PFSK-1 (cell line): Measurements from ENCODE around the gene ESPN.

ENCODE experiments used
- FOXP2 ChIP-seq: optimal IDR thresholded peaks from 2 replicates; pipeline ENCODE3; 2011; ENCODE audit warnings: borderline replicate concordance, control low read depth, inconsistent platforms; ENCODE audit not compliant: insufficient read depth; ENCODE audit errors: extremely low read length, extremely low read depth
- POLR2AphosphoS5 ChIP-seq: IDR thresholded peaks from 2 replicates; pipeline ENCODE4 v1.6.1; 2012; ENCODE audit warnings: low read depth, mild to moderate bottlenecking, control low read depth, low read length, moderate library complexity
- SIN3A ChIP-seq: IDR thresholded peaks from 2 replicates; pipeline ENCODE4 v1.6.1; 2012; ENCODE audit warnings: mild to moderate bottlenecking, low read length, moderate library complexity, borderline replicate concordance; ENCODE audit not compliant: insufficient read depth
- TAF1 ChIP-seq: IDR thresholded peaks from 2 replicates; pipeline ENCODE4 v1.6.1; 2012; ENCODE audit warnings: low read length, control low read depth, borderline replicate concordance; ENCODE audit not compliant: insufficient read depth
- TF ChIP-seq, protein P1 (sequence below), 2 experiments: IDR thresholded peaks; 2 replicates each; pipeline versions ENCODE4 v1.6.1 to v1.8.0; 2011 to 2012; ENCODE audit warnings: low read depth in 2 of 2, low read length in 2 of 2, control low read depth in 1 of 2, inconsistent platforms in 1 of 2, mild to moderate bottlenecking in 1 of 2, moderate library complexity in 1 of 2; ENCODE audit not compliant: insufficient read depth in 1 of 2

ESPN gene

GRCh38 chr1:6498576-6499111 lies 74.1 kb downstream of the ESPN start:
- TF ChIP-seq, protein P1, sequence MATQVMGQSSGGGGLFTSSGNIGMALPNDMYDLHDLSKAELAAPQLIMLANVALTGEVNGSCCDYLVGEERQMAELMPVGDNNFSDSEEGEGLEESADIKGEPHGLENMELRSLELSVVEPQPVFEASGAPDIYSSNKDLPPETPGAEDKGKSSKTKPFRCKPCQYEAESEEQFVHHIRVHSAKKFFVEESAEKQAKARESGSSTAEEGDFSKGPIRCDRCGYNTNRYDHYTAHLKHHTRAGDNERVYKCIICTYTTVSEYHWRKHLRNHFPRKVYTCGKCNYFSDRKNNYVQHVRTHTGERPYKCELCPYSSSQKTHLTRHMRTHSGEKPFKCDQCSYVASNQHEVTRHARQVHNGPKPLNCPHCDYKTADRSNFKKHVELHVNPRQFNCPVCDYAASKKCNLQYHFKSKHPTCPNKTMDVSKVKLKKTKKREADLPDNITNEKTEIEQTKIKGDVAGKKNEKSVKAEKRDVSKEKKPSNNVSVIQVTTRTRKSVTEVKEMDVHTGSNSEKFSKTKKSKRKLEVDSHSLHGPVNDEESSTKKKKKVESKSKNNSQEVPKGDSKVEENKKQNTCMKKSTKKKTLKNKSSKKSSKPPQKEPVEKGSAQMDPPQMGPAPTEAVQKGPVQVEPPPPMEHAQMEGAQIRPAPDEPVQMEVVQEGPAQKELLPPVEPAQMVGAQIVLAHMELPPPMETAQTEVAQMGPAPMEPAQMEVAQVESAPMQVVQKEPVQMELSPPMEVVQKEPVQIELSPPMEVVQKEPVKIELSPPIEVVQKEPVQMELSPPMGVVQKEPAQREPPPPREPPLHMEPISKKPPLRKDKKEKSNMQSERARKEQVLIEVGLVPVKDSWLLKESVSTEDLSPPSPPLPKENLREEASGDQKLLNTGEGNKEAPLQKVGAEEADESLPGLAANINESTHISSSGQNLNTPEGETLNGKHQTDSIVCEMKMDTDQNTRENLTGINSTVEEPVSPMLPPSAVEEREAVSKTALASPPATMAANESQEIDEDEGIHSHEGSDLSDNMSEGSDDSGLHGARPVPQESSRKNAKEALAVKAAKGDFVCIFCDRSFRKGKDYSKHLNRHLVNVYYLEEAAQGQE (IDR thresholded peaks at IDR 0.05; ENCODE audit: insufficient read depth in 1 of 2, low read depth in 2 of 2, low read length in 2 of 2), result no peak
- TF ChIP-seq FOXP2, result no peak
- no peak for TF ChIP-seq SIN3A
- no peak for TF ChIP-seq TAF1
- no peak for TF ChIP-seq POLR2AphosphoS5

GRCh38 chr1:6499296-6499695 lies 74.7 kb downstream of the ESPN start:
- TF ChIP-seq SIN3A (no peak), FOXP2 (no peak), POLR2AphosphoS5 (no peak), TAF1 (no peak)
- TF ChIP-seq, protein P1 (IDR thresholded peaks at IDR 0.05; ENCODE audit: insufficient read depth in 1 of 2, low read depth in 2 of 2, low read length in 2 of 2), result no peak

GRCh38 chr1:6500544-6501278 lies 76.1 kb downstream of the ESPN start:
- no peak for TF ChIP-seq FOXP2
- TF ChIP-seq SIN3A, result no peak
- TF ChIP-seq TAF1, result no peak
- TF ChIP-seq, protein P1 (IDR thresholded peaks at IDR 0.05; ENCODE audit: insufficient read depth in 1 of 2, low read depth in 2 of 2, low read length in 2 of 2), result no peak
- no peak for TF ChIP-seq POLR2AphosphoS5

GRCh38 chr1:6501279-6501813 lies 76.8 kb downstream of the ESPN start:
- TF ChIP-seq SIN3A (no peak), FOXP2 (no peak), TAF1 (no peak), POLR2AphosphoS5 (no peak)
- TF ChIP-seq, protein P1 (IDR thresholded peaks at IDR 0.05; ENCODE audit: insufficient read depth in 1 of 2, low read depth in 2 of 2, low read length in 2 of 2), result no peak
